AG04450 (cell line): Measurements from ENCODE around the gene CREB5. TPM values are rescaled to one million over a fixed set of nuclear protein-coding genes. Genes with fewer than 3 reads are reported as not detected.

Source experiments
- CTCF ChIA-PET: fragments of 300-600, 350-600 bp; formaldehyde crosslinking; extraction: SDS; loops from one replicate; lab custom pipeline; 2022; ENCODE audit warnings: antibody characterized with exemption, inconsistent platforms; lab: Charles Lee
- POLR2A ChIA-PET: fragments of 350-600 bp; formaldehyde crosslinking; extraction: SDS; loops from one replicate; lab custom pipeline; 2021; ENCODE audit warnings: antibody characterized with exemption, inconsistent platforms; lab: Yijun Ruan, JAX
- DNase-seq: peaks from one replicate; pipeline ENCODE4 v3.0.0-alpha.2; 2011; ENCODE audit warnings: low read depth, low spot score
- H3K27ac ChIP-seq: one replicate; pipeline ENCODE4 v1.5.1; 2012; ENCODE audit warnings: low read depth, low read length, control low read depth
- H3K27me3 ChIP-seq: one replicate; pipeline ENCODE4 v1.6.0; 2012; ENCODE audit warnings: low read length; ENCODE audit not compliant: control insufficient read depth, insufficient read depth
- H3K4me3 ChIP-seq: 2 replicates; pipeline ENCODE4 v1.5.1; 2011; ENCODE audit warnings: mild to moderate bottlenecking, low read depth, low read length, control low read depth
- H3K9me3 ChIP-seq: 2 replicates; pipeline ENCODE4 v1.5.1; 2012; ENCODE audit warnings: low read length; ENCODE audit not compliant: control insufficient read depth, insufficient read depth
- polyA plus RNA-seq: library from polyadenylated mRNA; depleted of rRNA; stranded (reverse); fragments of >200 nt; gene quantifications from 2 replicates; pipeline ENCODE4 v1.2.3, GENCODE V29; 2011
- TF ChIP-seq, protein P1 (sequence below): IDR thresholded peaks from 2 replicates; pipeline ENCODE4 v1.5.1; 2011; ENCODE audit warnings: low read depth, low read length, control low read depth, inconsistent platforms

Gene CREB5
- polyA plus RNA-seq, 1 experiment, result 22.1 TPM

DNA sequence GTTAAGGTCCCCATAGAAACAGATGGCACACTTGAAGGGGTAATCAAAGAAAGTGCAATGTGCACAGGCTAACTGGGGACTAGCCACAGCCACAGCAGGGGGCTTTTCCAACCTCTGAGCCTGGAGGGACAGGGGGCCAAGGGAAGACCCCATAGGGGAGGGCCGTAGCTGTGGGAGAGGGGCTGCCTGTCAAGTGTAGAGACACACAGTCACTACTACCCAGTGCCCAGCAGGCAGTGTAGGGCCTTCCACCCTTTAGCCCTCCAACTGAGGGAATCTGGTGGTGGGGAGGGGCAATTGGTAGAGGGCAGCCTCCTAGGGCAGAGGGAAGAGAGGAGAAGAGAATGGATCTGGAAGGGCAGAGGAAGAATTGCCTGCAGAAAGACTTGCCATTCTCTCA lies 54.6 kb downstream of the CREB5 start:
- TF ChIP-seq, protein P1, sequence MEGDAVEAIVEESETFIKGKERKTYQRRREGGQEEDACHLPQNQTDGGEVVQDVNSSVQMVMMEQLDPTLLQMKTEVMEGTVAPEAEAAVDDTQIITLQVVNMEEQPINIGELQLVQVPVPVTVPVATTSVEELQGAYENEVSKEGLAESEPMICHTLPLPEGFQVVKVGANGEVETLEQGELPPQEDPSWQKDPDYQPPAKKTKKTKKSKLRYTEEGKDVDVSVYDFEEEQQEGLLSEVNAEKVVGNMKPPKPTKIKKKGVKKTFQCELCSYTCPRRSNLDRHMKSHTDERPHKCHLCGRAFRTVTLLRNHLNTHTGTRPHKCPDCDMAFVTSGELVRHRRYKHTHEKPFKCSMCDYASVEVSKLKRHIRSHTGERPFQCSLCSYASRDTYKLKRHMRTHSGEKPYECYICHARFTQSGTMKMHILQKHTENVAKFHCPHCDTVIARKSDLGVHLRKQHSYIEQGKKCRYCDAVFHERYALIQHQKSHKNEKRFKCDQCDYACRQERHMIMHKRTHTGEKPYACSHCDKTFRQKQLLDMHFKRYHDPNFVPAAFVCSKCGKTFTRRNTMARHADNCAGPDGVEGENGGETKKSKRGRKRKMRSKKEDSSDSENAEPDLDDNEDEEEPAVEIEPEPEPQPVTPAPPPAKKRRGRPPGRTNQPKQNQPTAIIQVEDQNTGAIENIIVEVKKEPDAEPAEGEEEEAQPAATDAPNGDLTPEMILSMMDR, result no peak
- no peaks in the 10 kb centered on the region for H3K9me3 ChIP-seq
- no peak for DNase-seq
- no peak overlapping the region for H3K4me3 ChIP-seq
- CTCF ChIA-PET, result no interaction called here
- POLR2A ChIA-PET, result no interaction called here
- no peak overlapping the region for H3K27ac ChIP-seq
- no peaks in the 10 kb centered on the region for H3K27me3 ChIP-seq

DNA sequence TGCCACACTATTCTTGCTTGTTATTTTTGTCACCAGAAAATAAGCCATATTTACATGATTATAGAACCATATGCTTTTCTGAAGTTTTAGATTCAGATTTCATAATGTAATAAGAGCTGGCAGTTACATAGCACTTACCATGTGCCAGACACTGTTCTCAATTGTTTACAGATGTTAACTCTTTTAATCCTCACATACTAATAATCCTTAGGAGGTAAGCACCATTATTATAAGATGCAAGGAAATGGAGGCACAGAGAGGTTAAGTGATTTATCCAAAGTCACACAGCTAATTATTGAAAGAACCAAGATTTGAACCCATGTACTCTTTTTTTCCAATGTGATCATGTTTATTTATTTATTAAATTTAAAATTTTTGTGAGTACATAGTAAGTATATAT lies 57.2 kb downstream of the CREB5 start:
- ChIA-PET POLR2A (no interaction called here), CTCF (no interaction called here)
- TF ChIP-seq, protein P1, result no peak
- DNase-seq, result no peak
- H3K4me3 ChIP-seq, result no peak overlapping the region
- H3K9me3 ChIP-seq, result no peaks in the 10 kb centered on the region
- H3K27ac ChIP-seq, result no peak overlapping the region
- H3K27me3 ChIP-seq, result no peaks in the 10 kb centered on the region

DNA sequence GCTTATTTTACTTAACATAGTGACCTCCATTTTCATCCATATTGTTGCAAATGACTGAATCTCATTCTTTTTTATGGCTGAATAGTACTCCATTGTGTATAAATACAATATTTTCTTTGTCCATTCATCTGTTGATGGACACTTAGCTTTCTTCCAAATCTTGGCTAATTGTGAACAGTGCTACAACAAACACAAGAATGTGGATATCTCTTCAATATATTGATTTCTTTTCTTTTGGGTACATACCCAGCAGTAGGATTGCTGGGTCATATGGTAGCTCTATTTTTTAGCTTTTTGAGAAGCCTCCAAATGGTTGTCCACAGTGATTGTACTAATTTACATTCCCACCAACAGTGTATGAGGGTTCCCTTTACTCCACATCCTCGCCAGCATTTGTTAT lies 58.0 kb downstream of the CREB5 start:
- H3K27me3 ChIP-seq, result no peaks in the 10 kb centered on the region
- ChIA-PET POLR2A (no interaction called here), CTCF (no interaction called here)
- H3K27ac ChIP-seq, result no peak overlapping the region
- no peak overlapping the region for H3K4me3 ChIP-seq
- DNase-seq, result no peak
- H3K9me3 ChIP-seq, result no peaks in the 10 kb centered on the region
- TF ChIP-seq, protein P1, result no peak

DNA sequence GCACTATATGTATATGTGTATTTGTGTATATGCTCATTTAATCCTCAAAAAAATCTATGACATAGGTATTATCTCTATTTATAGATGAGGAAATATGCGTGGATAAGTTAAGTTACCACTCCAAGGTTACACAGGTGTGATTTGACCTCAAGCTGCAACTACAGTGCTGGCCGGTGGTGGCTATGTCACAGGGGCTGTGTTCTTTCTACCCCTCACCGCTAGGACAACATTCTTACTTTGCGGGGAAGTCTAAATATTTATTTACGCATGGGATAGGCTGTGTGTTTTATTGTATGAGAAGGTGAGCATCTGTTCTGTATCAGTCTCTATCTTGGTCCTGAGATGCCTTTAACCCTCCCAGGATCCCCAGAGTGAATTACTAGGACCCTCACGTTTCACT lies 60.0 kb downstream of the CREB5 start:
- Histone ChIP-seq H3K9me3 (no peaks in the 10 kb centered on the region), H3K4me3 (no peak overlapping the region), H3K27me3 (no peaks in the 10 kb centered on the region), H3K27ac (no peak overlapping the region)
- POLR2A ChIA-PET, result no interaction called here
- DNase-seq, result no peak
- TF ChIP-seq, protein P1, result no peak
- CTCF ChIA-PET, result no interaction called here

DNA sequence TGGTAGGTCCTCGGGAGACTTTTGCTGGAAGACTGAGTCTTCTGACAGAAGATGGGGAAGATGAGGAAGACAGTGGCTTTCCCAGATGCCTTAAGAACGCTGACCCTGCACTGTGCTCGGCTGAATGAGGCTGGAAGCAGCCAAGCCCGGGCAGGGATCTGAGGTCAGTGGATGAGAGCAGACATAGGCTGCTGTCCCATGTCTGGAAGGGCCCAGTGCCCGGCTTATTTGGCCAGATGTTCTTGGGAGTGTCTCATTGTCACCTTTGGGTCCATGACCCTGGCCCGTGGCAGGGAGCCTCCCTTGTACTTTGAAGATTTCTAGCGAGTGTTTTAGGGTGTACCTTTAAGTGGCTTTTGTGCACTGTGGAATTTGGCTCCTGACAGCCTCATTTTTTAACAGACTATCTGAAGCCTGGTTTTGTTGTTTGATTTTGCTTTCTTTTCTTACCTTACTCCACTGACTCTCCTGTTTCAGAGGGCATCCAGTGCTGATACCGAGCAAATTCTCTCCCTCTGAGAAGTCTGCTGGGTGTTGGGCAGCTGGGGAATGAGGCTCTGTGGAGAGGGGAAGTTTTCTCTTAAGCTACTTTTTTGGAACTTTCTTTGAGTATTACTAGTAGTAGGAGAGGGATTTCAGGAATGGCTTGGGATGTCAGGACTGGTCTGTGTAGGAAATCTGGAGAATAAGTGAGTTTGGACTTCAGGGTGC lies 61.4 kb downstream of the CREB5 start:
- TF ChIP-seq, protein P1, result no peak
- no peak for DNase-seq
- H3K4me3 ChIP-seq, result no peak overlapping the region
- ChIA-PET CTCF (no interaction called here), POLR2A (no interaction called here)
- H3K9me3 ChIP-seq, result no peaks in the 10 kb centered on the region
- H3K27ac ChIP-seq, result no peak overlapping the region
- no peaks in the 10 kb centered on the region for H3K27me3 ChIP-seq
